Stimulated activated naive CD8-positive, alpha-beta T cell treated with anti-CD3 and anti-CD28 coated beads, Interleukin-15, Interleukin-2, amounts not matched to agents 100 ng/mL and 50 ng/mL, for 24 hours (primary cell): ENCODE data around the gene CACNA1C.

Source experiments
- H3K27ac Mint-ChIP-seq: one replicate; pipeline ENCODE4 v1.8.0; 2021; ENCODE audit warnings: mild to moderate bottlenecking, mixed read lengths
- H3K27me3 Mint-ChIP-seq: one replicate; pipeline ENCODE4 v1.8.0; 2021; ENCODE audit warnings: mixed read lengths
- H3K36me3 Mint-ChIP-seq: one replicate; pipeline ENCODE4 v1.8.0; 2021; ENCODE audit warnings: low read depth, mixed read lengths
- H3K4me1 Mint-ChIP-seq: one replicate; pipeline ENCODE4 v1.8.0; 2021; ENCODE audit warnings: low read depth, mixed read lengths
- H3K4me3 Mint-ChIP-seq: one replicate; pipeline ENCODE4 v1.8.0; 2021; ENCODE audit warnings: mild to moderate bottlenecking, mixed read lengths
- H3K9me3 Mint-ChIP-seq: one replicate; pipeline ENCODE4 v1.8.0; 2021; ENCODE audit warnings: mixed read lengths

Gene CACNA1C

GRCh38 chr12:2147335-2147734 is 94.5 kb downstream of the CACNA1C start:
- Mint-ChIP-seq H3K4me3 (no peak overlapping the region), H3K9me3 (no peaks in the 10 kb centered on the region), H3K27ac (no peak overlapping the region), H3K27me3 (no peaks in the 10 kb centered on the region), H3K36me3 (no peaks in the 10 kb centered on the region), H3K4me1 (no peaks in the 10 kb centered on the region)

- Mint-ChIP-seq H3K9me3 (no peaks in the 10 kb centered on the region), H3K4me3 (no peak overlapping the region), H3K27me3 (no peaks in the 10 kb centered on the region), H3K4me1 (no peaks in the 10 kb centered on the region), H3K36me3 (no peaks in the 10 kb centered on the region), H3K27ac (no peak overlapping the region)
Measured at GRCh38 chr12:2149091-2149490, 96.3 kb downstream of the CACNA1C start.

GRCh38 chr12:2150833-2151232 is 98.0 kb downstream of the CACNA1C start:
- no peak overlapping the region for H3K27ac Mint-ChIP-seq
- H3K4me1 Mint-ChIP-seq: no peaks in the 10 kb centered on the region
- H3K27me3 Mint-ChIP-seq: no peaks in the 10 kb centered on the region
- H3K4me3 Mint-ChIP-seq: no peak overlapping the region
- H3K9me3 Mint-ChIP-seq: no peaks in the 10 kb centered on the region
- no peaks in the 10 kb centered on the region for H3K36me3 Mint-ChIP-seq

GRCh38 chr12:2151391-2151790 is 98.6 kb downstream of the CACNA1C start:
- no peaks in the 10 kb centered on the region for H3K36me3 Mint-ChIP-seq
- H3K4me3 Mint-ChIP-seq: no peak overlapping the region
- no peaks in the 10 kb centered on the region for H3K27me3 Mint-ChIP-seq
- H3K27ac Mint-ChIP-seq: no peak overlapping the region
- no peaks in the 10 kb centered on the region for H3K4me1 Mint-ChIP-seq
- H3K9me3 Mint-ChIP-seq: no peaks in the 10 kb centered on the region

GRCh38 chr12:2152134-2152533 is 99.3 kb downstream of the CACNA1C start:
- no peak overlapping the region for H3K4me3 Mint-ChIP-seq
- no peaks in the 10 kb centered on the region for H3K36me3 Mint-ChIP-seq
- no peak overlapping the region for H3K27ac Mint-ChIP-seq
- H3K27me3 Mint-ChIP-seq: no peaks in the 10 kb centered on the region
- no peaks in the 10 kb centered on the region for H3K9me3 Mint-ChIP-seq
- no peaks in the 10 kb centered on the region for H3K4me1 Mint-ChIP-seq

GRCh38 chr12:2154050-2154449 is 101.3 kb downstream of the CACNA1C start:
- no peaks in the 10 kb centered on the region for H3K9me3 Mint-ChIP-seq
- H3K27me3 Mint-ChIP-seq: no peaks in the 10 kb centered on the region
- no peak overlapping the region for H3K4me3 Mint-ChIP-seq
- H3K4me1 Mint-ChIP-seq: no peaks in the 10 kb centered on the region
- H3K36me3 Mint-ChIP-seq: no peaks in the 10 kb centered on the region
- no peak overlapping the region for H3K27ac Mint-ChIP-seq

- no peaks in the 10 kb centered on the region for H3K36me3 Mint-ChIP-seq
- H3K4me3 Mint-ChIP-seq: no peak overlapping the region
- H3K27me3 Mint-ChIP-seq: no peaks in the 10 kb centered on the region
- no peaks in the 10 kb centered on the region for H3K9me3 Mint-ChIP-seq
- H3K27ac Mint-ChIP-seq: no peak overlapping the region
- H3K4me1 Mint-ChIP-seq: no peaks in the 10 kb centered on the region
Measured at GRCh38 chr12:2154521-2154920, 101.7 kb downstream of the CACNA1C start.

- Mint-ChIP-seq H3K4me3 (no peak overlapping the region), H3K27ac (no peak overlapping the region), H3K27me3 (no peaks in the 10 kb centered on the region), H3K36me3 (no peaks in the 10 kb centered on the region), H3K4me1 (no peaks in the 10 kb centered on the region), H3K9me3 (no peaks in the 10 kb centered on the region)
Measured at GRCh38 chr12:2156333-2156732, 103.5 kb downstream of the CACNA1C start.

- no peaks in the 10 kb centered on the region for H3K27me3 Mint-ChIP-seq
- no peaks in the 10 kb centered on the region for H3K9me3 Mint-ChIP-seq
- H3K36me3 Mint-ChIP-seq: no peaks in the 10 kb centered on the region
- no peak overlapping the region for H3K27ac Mint-ChIP-seq
- no peak overlapping the region for H3K4me3 Mint-ChIP-seq
- no peaks in the 10 kb centered on the region for H3K4me1 Mint-ChIP-seq
Measured at GRCh38 chr12:2160043-2160442, 107.3 kb downstream of the CACNA1C start.

- no peaks in the 10 kb centered on the region for H3K4me1 Mint-ChIP-seq
- no peak overlapping the region for H3K4me3 Mint-ChIP-seq
- H3K27me3 Mint-ChIP-seq: peaks cover 3% of the 10 kb centered on the region
- H3K9me3 Mint-ChIP-seq: peaks cover 2% of the 10 kb centered on the region
- no peaks in the 10 kb centered on the region for H3K36me3 Mint-ChIP-seq
- H3K27ac Mint-ChIP-seq: no peak overlapping the region
Measured at GRCh38 chr12:2161473-2161872, 108.7 kb downstream of the CACNA1C start.

GRCh38 chr12:2163177-2163941 is 110.6 kb downstream of the CACNA1C start:
- Mint-ChIP-seq H3K27me3 (peaks cover 6% of the 10 kb centered on the region), H3K36me3 (no peaks in the 10 kb centered on the region), H3K9me3 (peaks cover 20% of the 10 kb centered on the region), H3K4me3 (no peak overlapping the region), H3K4me1 (no peaks in the 10 kb centered on the region), H3K27ac (no peak overlapping the region)

GRCh38 chr12:2165021-2165420 is 112.2 kb downstream of the CACNA1C start:
- Mint-ChIP-seq H3K4me1 (no peaks in the 10 kb centered on the region), H3K27me3 (peaks cover 6% of the 10 kb centered on the region), H3K36me3 (no peaks in the 10 kb centered on the region), H3K4me3 (no peak overlapping the region), H3K9me3 (peaks cover 24% of the 10 kb centered on the region), H3K27ac (no peak overlapping the region)

- Mint-ChIP-seq H3K36me3 (no peaks in the 10 kb centered on the region), H3K4me3 (no peak overlapping the region), H3K4me1 (no peaks in the 10 kb centered on the region), H3K27me3 (peaks cover 6% of the 10 kb centered on the region), H3K9me3 (peaks cover 24% of the 10 kb centered on the region), H3K27ac (no peak overlapping the region)
Measured at GRCh38 chr12:2165927-2166326, 113.1 kb downstream of the CACNA1C start.

GRCh38 chr12:2166696-2167095 is 113.9 kb downstream of the CACNA1C start:
- no peaks in the 10 kb centered on the region for H3K36me3 Mint-ChIP-seq
- peaks cover 9% of the 10 kb centered on the region for H3K27me3 Mint-ChIP-seq
- H3K27ac Mint-ChIP-seq: no peak overlapping the region
- no peaks in the 10 kb centered on the region for H3K4me1 Mint-ChIP-seq
- H3K4me3 Mint-ChIP-seq: no peak overlapping the region
- H3K9me3 Mint-ChIP-seq: peaks cover 24% of the 10 kb centered on the region

- H3K4me1 Mint-ChIP-seq: no peaks in the 10 kb centered on the region
- no peaks in the 10 kb centered on the region for H3K36me3 Mint-ChIP-seq
- H3K27me3 Mint-ChIP-seq: peaks cover 9% of the 10 kb centered on the region
- no peak overlapping the region for H3K27ac Mint-ChIP-seq
- peaks cover 24% of the 10 kb centered on the region for H3K9me3 Mint-ChIP-seq
- no peak overlapping the region for H3K4me3 Mint-ChIP-seq
Measured at GRCh38 chr12:2167231-2167630, 114.4 kb downstream of the CACNA1C start.

GRCh38 chr12:2168808-2169207 is 116.0 kb downstream of the CACNA1C start:
- Mint-ChIP-seq H3K36me3 (no peaks in the 10 kb centered on the region), H3K4me3 (no peak overlapping the region), H3K4me1 (no peaks in the 10 kb centered on the region), H3K9me3 (peaks cover 24% of the 10 kb centered on the region), H3K27ac (no peak overlapping the region), H3K27me3 (peaks cover 9% of the 10 kb centered on the region)
